Fibroblast of lung (primary cell): Measurements from ENCODE around the gene P2RY8. TPM values are rescaled to one million over a fixed set of nuclear protein-coding genes. Genes with fewer than 3 reads are reported as not detected.
"Not testable (repeated sequence)": the region's sequence is repeated elsewhere in the genome, so short reads cannot be mapped to it uniquely, and the experiment has no call there.

Experiments
- DNase-seq, 2 donors: peaks; one replicate each; pipeline versions ENCODE4 v3.0.0 to v3.0.0-alpha.2; 2010; ENCODE audit warnings: low read depth in 2 of 2
- H2AFZ ChIP-seq: 2 replicates; pipeline ENCODE4 v1.5.1; 2012; ENCODE audit warnings: low read length, control low read depth, inconsistent platforms
- H3K27ac ChIP-seq: 2 replicates; pipeline ENCODE4 v1.5.1; 2011; ENCODE audit warnings: low read length, control low read depth; ENCODE audit not compliant: insufficient read depth
- H3K27me3 ChIP-seq: 2 replicates; pipeline ENCODE4 v1.5.1; 2011; ENCODE audit warnings: mild to moderate bottlenecking, low read length; ENCODE audit not compliant: control insufficient read depth, insufficient read depth
- H3K36me3 ChIP-seq: 2 replicates; pipeline ENCODE4 v1.5.1; 2011; ENCODE audit warnings: low read length; ENCODE audit not compliant: control insufficient read depth, insufficient read depth
- H3K4me1 ChIP-seq: 2 replicates; pipeline ENCODE4 v1.5.1; 2011; ENCODE audit warnings: low read length; ENCODE audit not compliant: control insufficient read depth, insufficient read depth; ENCODE audit errors: extremely low read depth
- H3K4me2 ChIP-seq: 2 replicates; pipeline ENCODE4 v1.5.1; 2011; ENCODE audit warnings: low read length, control low read depth; ENCODE audit not compliant: insufficient read depth; ENCODE audit errors: extremely low read depth
- H3K4me3 ChIP-seq, 4 experiments: fragments of 200-600 bp in 1 of 4; sonication (generic) in 1 of 4; replicated peaks in 1 of 4; 2 replicates each; pipeline ENCODE4 v1.5.1; 2011 to 2016; ENCODE audit warnings: low read length in 4 of 4, low read depth in 3 of 4, mild to moderate bottlenecking in 3 of 4, control low read depth in 2 of 4, inconsistent platforms in 1 of 4, mixed read lengths in 1 of 4; ENCODE audit not compliant: insufficient read depth in 1 of 4; ENCODE audit errors: control extremely low read depth in 1 of 4
- H3K79me2 ChIP-seq: 2 replicates; pipeline ENCODE4 v1.5.1; 2012; ENCODE audit warnings: mild to moderate bottlenecking, low read length, inconsistent platforms; ENCODE audit not compliant: control insufficient read depth, insufficient read depth
- H3K9ac ChIP-seq: 2 replicates; pipeline ENCODE4 v1.5.1; 2011; ENCODE audit warnings: mild to moderate bottlenecking, low read length, control low read depth; ENCODE audit not compliant: insufficient read depth
- H3K9me3 ChIP-seq: 2 replicates; pipeline ENCODE4 v1.5.1; 2012; ENCODE audit warnings: low read depth, low read length; ENCODE audit not compliant: control insufficient read depth, insufficient read depth
- H4K20me1 ChIP-seq: 2 replicates; pipeline ENCODE4 v1.5.1; 2011; ENCODE audit warnings: low read length; ENCODE audit not compliant: control insufficient read depth, insufficient read depth; ENCODE audit errors: extremely low read depth
- EZH2 ChIP-seq: IDR thresholded peaks from 2 replicates; pipeline ENCODE4 v1.5.1; 2012; ENCODE audit warnings: low read length, control low read depth, mild to moderate bottlenecking; ENCODE audit errors: missing control alignments
- polyA plus RNA-seq, 2 donors: library from polyadenylated mRNA; depleted of rRNA in 1 of 2; stranded (reverse) in 1 of 2; unstranded in 1 of 2; fragments of >200 nt; gene quantifications; 2 replicates each; pipeline ENCODE4 v1.2.1, GENCODE V29; 2011 to 2012; ENCODE audit warnings: missing spikeins in 1 of 2
- total RNA-seq: library from RNA; depleted of rRNA; stranded (reverse); fragments of >200 nt; gene quantifications from 2 replicates; pipeline ENCODE4 v1.2.1, GENCODE V29; 2014
- TF ChIP-seq, protein P1 (sequence below), 2 donors: IDR thresholded peaks in 1 of 2; conservative IDR thresholded peaks in 1 of 2; 1 replicate in 1 of 2; 2 replicates in 1 of 2; pipeline ENCODE4 v1.5.1; 2011 to 2012; ENCODE audit warnings: low read length in 2 of 2, control low read depth in 1 of 2, inconsistent platforms in 1 of 2, low read depth in 1 of 2, mild to moderate bottlenecking in 1 of 2

Gene P2RY8
- total and polyA plus RNA-seq, 2 donors (not counting 1 experiment from before 2014, with no cell fraction given), result not detected

- Histone ChIP-seq H3K36me3 (no peaks in the 10 kb centered on the region), H3K79me2 (no peaks in the 10 kb centered on the region), H3K4me1 (no peaks in the 10 kb centered on the region), H3K9me3 (no peaks in the 10 kb centered on the region), H2AFZ (no peak overlapping the region), H3K9ac (no peak overlapping the region), H3K4me2 (no peak overlapping the region), H3K27me3 (no peaks in the 10 kb centered on the region), H3K27ac (no peak overlapping the region), H4K20me1 (no peaks in the 10 kb centered on the region), H3K4me3 (no peak overlapping the region)
- no peak for DNase-seq
- TF ChIP-seq EZH2, result no peak
- TF ChIP-seq, protein P1, sequence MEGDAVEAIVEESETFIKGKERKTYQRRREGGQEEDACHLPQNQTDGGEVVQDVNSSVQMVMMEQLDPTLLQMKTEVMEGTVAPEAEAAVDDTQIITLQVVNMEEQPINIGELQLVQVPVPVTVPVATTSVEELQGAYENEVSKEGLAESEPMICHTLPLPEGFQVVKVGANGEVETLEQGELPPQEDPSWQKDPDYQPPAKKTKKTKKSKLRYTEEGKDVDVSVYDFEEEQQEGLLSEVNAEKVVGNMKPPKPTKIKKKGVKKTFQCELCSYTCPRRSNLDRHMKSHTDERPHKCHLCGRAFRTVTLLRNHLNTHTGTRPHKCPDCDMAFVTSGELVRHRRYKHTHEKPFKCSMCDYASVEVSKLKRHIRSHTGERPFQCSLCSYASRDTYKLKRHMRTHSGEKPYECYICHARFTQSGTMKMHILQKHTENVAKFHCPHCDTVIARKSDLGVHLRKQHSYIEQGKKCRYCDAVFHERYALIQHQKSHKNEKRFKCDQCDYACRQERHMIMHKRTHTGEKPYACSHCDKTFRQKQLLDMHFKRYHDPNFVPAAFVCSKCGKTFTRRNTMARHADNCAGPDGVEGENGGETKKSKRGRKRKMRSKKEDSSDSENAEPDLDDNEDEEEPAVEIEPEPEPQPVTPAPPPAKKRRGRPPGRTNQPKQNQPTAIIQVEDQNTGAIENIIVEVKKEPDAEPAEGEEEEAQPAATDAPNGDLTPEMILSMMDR (conservative IDR thresholded peaks at IDR 0.05 in 1 of 2, IDR thresholded peaks at IDR 0.05 in 1 of 2; ENCODE audit: low read depth in 1 of 2, low read length in 2 of 2), result no peak
Measured at GRCh38 chrX:1525583-1526355, 11.2 kb downstream of the P2RY8 start.

- Histone ChIP-seq H3K27ac (no peak overlapping the region), H3K4me1 (no peaks in the 10 kb centered on the region), H3K36me3 (no peaks in the 10 kb centered on the region), H3K4me3 (no peak overlapping the region), H3K9me3 (no peaks in the 10 kb centered on the region), H3K9ac (no peak overlapping the region), H4K20me1 (no peaks in the 10 kb centered on the region), H3K27me3 (no peaks in the 10 kb centered on the region), H3K4me2 (no peak overlapping the region), H3K79me2 (no peaks in the 10 kb centered on the region), H2AFZ (no peak overlapping the region)
- no peak for DNase-seq
- TF ChIP-seq, protein P1 (conservative IDR thresholded peaks at IDR 0.05 in 1 of 2, IDR thresholded peaks at IDR 0.05 in 1 of 2; ENCODE audit: low read depth in 1 of 2, low read length in 2 of 2), result no peak
- no peak for TF ChIP-seq EZH2
Measured at GRCh38 chrX:1524874-1525582, 12.0 kb downstream of the P2RY8 start.

DNA sequence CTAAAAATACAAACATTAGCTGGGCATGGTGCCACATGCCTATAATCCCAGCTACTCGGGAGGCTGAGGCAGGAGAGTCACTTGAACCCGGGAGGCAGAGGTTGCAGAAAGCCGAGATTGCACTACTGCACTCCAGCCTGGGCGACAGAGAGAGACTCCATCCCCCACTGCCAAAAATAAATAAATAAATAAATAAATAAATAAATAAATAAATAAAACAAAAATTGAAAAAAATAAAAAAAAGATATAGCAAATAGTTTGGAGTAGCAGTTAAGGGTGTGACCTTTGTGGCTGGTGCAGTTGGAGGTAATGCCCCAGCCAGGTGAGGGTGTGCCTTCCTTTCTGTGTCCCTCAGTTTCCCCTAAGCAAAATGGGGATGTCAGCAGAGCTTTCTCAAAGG lies 14.1 kb downstream of the P2RY8 start:
- not testable (repeated sequence) for H3K4me3 ChIP-seq, H4K20me1 ChIP-seq, H3K79me2 ChIP-seq, H3K9ac ChIP-seq, H3K27me3 ChIP-seq, H3K9me3 ChIP-seq, H3K27ac ChIP-seq, H3K36me3 ChIP-seq, DNase-seq, H2AFZ ChIP-seq, H3K4me1 ChIP-seq, H3K4me2 ChIP-seq
